Breast epithelium (tissue), 4 donors: Measurements from ENCODE around the gene EFR3B. TPM values are rescaled to one million over a fixed set of nuclear protein-coding genes. Genes with fewer than 3 reads are reported as not detected.
A peak's percentile ranks its signal among the peaks of the same experiment; 100 is the strongest.

Experiments
- DNase-seq, 2 donors: peaks; one replicate each; pipeline ENCODE4 v3.0.0-alpha.2; 2019; ENCODE audit warnings: low spot score in 2 of 2
- H3K27ac ChIP-seq, 2 donors: fragments of 200-600 bp; sonication (generic) in 1 of 2; one replicate each; pipeline ENCODE4 v1.5.1; 2016 to 2019; ENCODE audit warnings: mild to moderate bottlenecking in 1 of 2
- H3K27me3 ChIP-seq, 2 donors: fragments of 200-600 bp; sonication (generic) in 1 of 2; one replicate each; pipeline versions ENCODE4 v1.5.1 to v1.6.0; 2017 to 2019; ENCODE audit warnings: control low read depth in 1 of 2, mild to moderate bottlenecking in 1 of 2
- H3K36me3 ChIP-seq: fragments of 200-600 bp; one replicate; pipeline ENCODE4 v1.5.1; 2019
- H3K4me1 ChIP-seq, 2 donors: fragments of 200-600 bp; sonication (generic); one replicate each; pipeline ENCODE4 v1.5.1; 2016 to 2019; ENCODE audit warnings: control low read depth in 1 of 2
- H3K4me3 ChIP-seq, 3 donors: fragments of 200-600 bp; sonication (generic); 1 replicate in 2 of 3; 2 replicates in 1 of 3; pipeline ENCODE4 v1.5.1; 2016 to 2019; ENCODE audit warnings: mild to moderate bottlenecking in 3 of 3, moderate library complexity in 2 of 3
- H3K9me3 ChIP-seq, 2 donors: fragments of 200-600 bp; sonication (generic) in 1 of 2; one replicate each; pipeline ENCODE4 v1.5.1; 2016 to 2019; ENCODE audit warnings: control low read depth in 1 of 2
- POLR2A ChIP-seq: fragments of 450-650 bp; IDR thresholded peaks from one replicate; pipeline ENCODE4 v1.6.1; 2016; ENCODE audit warnings: antibody characterized with exemption, mild to moderate bottlenecking, moderate library complexity
- POLR2AphosphoS5 ChIP-seq, 3 donors: sonication (generic); formaldehyde crosslinking; IDR thresholded peaks; one replicate each; pipeline ENCODE4 v1.6.1; 2017; ENCODE audit warnings: antibody characterized with exemption in 3 of 3
- intact Hi-C: fragments of 100-400 bp; cut with DNase I; formaldehyde crosslinking; loops from one replicate; pipeline ENCODE4 v1.15.1; 2023; ENCODE audit warnings: low total_unique reads
- total RNA-seq, 3 donors: library from RNA; depleted of rRNA; stranded (reverse); fragments of >200 nt; gene quantifications; one replicate each; pipeline ENCODE4 v1.1.0, GENCODE V29; 2016
- TF ChIP-seq, protein P1 (sequence below), 3 donors: fragments of 450-650 bp; IDR thresholded peaks; one replicate each; pipeline ENCODE4 v1.5.1; 2016 to 2017; ENCODE audit warnings: antibody characterized with exemption in 3 of 3, mild to moderate bottlenecking in 3 of 3, moderate library complexity in 3 of 3

Gene EFR3B
- total RNA-seq, 3 donors from 2014 or later = 0.16 to 0.98 (median 0.73) TPM

DNA sequence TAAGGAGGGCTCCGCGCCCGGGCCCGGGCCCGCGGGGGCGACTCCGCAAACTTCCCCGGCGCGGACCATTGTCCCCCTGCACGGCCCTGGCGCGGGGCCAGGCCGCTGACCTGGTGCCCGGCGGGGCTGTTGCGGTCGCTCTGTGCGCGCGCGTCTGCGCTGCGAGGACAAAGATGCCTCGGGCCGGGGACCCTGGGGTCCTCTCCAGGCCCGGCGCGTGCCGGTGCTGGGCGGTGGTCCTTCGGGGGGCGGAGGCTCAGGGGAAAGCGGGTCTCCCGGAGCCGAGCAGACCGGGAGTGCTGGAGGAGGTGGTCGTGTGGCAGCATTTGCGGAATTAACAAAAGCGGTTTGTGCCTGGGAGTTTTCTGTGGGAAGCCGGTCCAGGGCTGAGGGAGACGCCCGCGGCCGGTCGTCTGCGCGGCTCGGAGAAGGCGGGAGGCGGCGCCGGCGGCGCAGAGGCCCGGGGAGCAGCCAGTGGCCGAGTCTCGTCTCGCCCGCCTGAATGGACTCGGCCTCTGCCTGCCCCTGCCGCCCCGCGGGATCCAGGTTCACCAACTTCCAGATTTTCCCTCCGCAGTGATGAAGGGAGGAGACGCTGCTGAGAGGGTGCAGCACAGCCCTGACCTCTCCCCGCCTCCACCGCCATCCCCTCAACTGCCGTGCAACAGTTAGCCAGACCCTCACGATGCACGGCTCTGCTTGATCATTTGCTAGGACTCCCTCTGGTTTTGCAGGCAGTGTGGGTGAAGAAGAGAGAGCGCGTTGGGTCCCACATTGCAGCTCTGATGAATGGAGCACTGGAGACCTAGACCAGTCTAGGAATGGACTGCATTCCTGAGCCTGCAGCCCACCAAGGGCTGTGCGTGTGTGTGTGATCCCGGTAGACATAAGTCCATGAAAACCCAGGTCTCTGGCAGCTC, 705 bp downstream of the EFR3B start:
- TF ChIP-seq, protein P1, sequence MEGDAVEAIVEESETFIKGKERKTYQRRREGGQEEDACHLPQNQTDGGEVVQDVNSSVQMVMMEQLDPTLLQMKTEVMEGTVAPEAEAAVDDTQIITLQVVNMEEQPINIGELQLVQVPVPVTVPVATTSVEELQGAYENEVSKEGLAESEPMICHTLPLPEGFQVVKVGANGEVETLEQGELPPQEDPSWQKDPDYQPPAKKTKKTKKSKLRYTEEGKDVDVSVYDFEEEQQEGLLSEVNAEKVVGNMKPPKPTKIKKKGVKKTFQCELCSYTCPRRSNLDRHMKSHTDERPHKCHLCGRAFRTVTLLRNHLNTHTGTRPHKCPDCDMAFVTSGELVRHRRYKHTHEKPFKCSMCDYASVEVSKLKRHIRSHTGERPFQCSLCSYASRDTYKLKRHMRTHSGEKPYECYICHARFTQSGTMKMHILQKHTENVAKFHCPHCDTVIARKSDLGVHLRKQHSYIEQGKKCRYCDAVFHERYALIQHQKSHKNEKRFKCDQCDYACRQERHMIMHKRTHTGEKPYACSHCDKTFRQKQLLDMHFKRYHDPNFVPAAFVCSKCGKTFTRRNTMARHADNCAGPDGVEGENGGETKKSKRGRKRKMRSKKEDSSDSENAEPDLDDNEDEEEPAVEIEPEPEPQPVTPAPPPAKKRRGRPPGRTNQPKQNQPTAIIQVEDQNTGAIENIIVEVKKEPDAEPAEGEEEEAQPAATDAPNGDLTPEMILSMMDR (IDR thresholded peaks at IDR 0.05) = no peak
- TF ChIP-seq POLR2A (no peak), POLR2AphosphoS5 (IDR thresholded peaks at IDR 0.05) (no peak)
- Histone ChIP-seq H3K4me1 (peaks cover 0 to 5% of the 10 kb centered on the region in 2 donors), H3K27ac (peak overlapping the region; percentile 22 to 40), H3K36me3 (no peaks in the 10 kb centered on the region), H3K9me3 (no peaks in the 10 kb centered on the region), H3K27me3 (no peaks in the 10 kb centered on the region), H3K4me3 (peak overlapping the region; percentile 59 to 74 (median 68))
- intact Hi-C loops = no loop called here
- DNase-seq = no peak

DNA sequence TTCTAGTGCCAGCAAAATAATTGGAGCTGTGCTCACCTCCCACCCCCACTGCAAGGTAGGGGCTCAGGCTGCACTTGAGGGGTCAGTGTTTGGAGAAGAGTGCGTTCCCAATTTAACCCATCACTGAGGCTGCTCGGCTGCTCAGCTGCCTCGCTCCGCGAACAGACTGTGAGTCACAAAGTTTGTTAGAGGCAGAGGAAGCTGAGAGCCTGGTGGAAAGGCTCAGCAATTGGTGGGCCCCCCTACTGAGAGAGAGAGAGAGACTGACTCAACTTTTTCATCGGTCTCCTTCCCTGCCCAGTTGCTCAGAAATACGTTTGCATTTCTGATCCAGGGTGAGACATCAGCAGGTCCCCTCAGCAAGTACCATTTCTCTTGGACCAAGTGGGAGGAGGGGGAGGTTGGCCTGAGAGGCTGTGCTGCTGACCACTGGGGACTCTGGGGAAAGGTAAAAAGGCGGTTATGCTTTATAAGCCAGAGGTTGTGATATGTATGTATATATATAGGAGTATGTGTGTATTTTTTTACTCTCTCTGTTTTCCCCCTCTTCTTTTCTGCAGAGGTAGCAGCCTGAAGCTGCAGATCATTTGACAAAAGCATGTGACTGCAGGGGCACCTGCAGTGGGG, 1.5 kb downstream of the EFR3B start:
- Histone ChIP-seq H3K27me3 (no peaks in the 10 kb centered on the region), H3K4me3 (peak overlapping the region in 2 of 3 donors; percentile 59 to 74), H3K9me3 (no peaks in the 10 kb centered on the region), H3K27ac (no peak overlapping the region), H3K36me3 (no peaks in the 10 kb centered on the region), H3K4me1 (peaks cover 0 to 5% of the 10 kb centered on the region in 2 donors)
- intact Hi-C loops = no loop called here
- TF ChIP-seq, protein P1 (IDR thresholded peaks at IDR 0.05) = no peak
- no peak for TF ChIP-seq POLR2A
- no peak for TF ChIP-seq POLR2AphosphoS5 (IDR thresholded peaks at IDR 0.05)
- no peak for DNase-seq

- no peak for DNase-seq
- Histone ChIP-seq H3K4me3 (no peak overlapping the region), H3K9me3 (no peaks in the 10 kb centered on the region), H3K27ac (no peak overlapping the region), H3K36me3 (no peaks in the 10 kb centered on the region), H3K4me1 (peaks cover 0 to 5% of the 10 kb centered on the region in 2 donors), H3K27me3 (no peaks in the 10 kb centered on the region)
- intact Hi-C loops = no loop called here
- TF ChIP-seq POLR2AphosphoS5 (IDR thresholded peaks at IDR 0.05) (no peak), POLR2A (no peak)
- TF ChIP-seq, protein P1 (IDR thresholded peaks at IDR 0.05) = no peak
Measured at GRCh38 chr2:25044011-25044410, 2.1 kb downstream of the EFR3B start.

- Histone ChIP-seq H3K27ac (no peak overlapping the region), H3K27me3 (no peaks in the 10 kb centered on the region), H3K9me3 (no peaks in the 10 kb centered on the region), H3K4me1 (peaks cover 0 to 5% of the 10 kb centered on the region in 2 donors), H3K4me3 (no peak overlapping the region), H3K36me3 (no peaks in the 10 kb centered on the region)
- TF ChIP-seq POLR2A (no peak), POLR2AphosphoS5 (IDR thresholded peaks at IDR 0.05) (no peak)
- peak in 1 of 2 donors; percentile 37 for DNase-seq
- intact Hi-C loops = no loop called here
Measured at GRCh38 chr2:25044990-25045389, 3.1 kb downstream of the EFR3B start.

GRCh38 chr2:25049422-25049821, 7.5 kb downstream of the EFR3B start:
- no peak overlapping the region for H3K4me3 ChIP-seq
- intact Hi-C loops = no loop called here
- no peaks in the 10 kb centered on the region for H3K4me1 ChIP-seq
- H3K27ac ChIP-seq = no peak overlapping the region
- TF ChIP-seq, protein P1 (IDR thresholded peaks at IDR 0.05) = no peak
- TF ChIP-seq POLR2A (no peak), POLR2AphosphoS5 (IDR thresholded peaks at IDR 0.05) (no peak)
- no peaks in the 10 kb centered on the region for H3K27me3 ChIP-seq
- no peak for DNase-seq
- H3K9me3 ChIP-seq = no peaks in the 10 kb centered on the region
- H3K36me3 ChIP-seq = no peaks in the 10 kb centered on the region
